SIG-M5 treated with dmso at 0.1 percent for 504 hours (cell line): ENCODE results near the gene DYDC2.
A peak's percentile ranks its signal among the peaks of the same experiment; 100 is the strongest.
"Not testable (repeated sequence)": the region's sequence is repeated elsewhere in the genome, so short reads cannot be mapped to it uniquely, and the experiment has no call there.

Source experiments
- DNase-seq: peaks from one replicate; lab custom pipeline; 2025; ENCODE audit not compliant: unreplicated experiment; lab: John Stamatoyannopoulos, UW

Gene DYDC2

GRCh38 chr10:80412486-80412885, 55.9 kb downstream of the DYDC2 start:
- DNase-seq = no peak

GRCh38 chr10:80413271-80413996, 56.9 kb downstream of the DYDC2 start:
- DNase-seq = peak; percentile 73

GRCh38 chr10:80414142-80414895, 57.7 kb downstream of the DYDC2 start:
- no peak for DNase-seq

- no peak for DNase-seq
Observed at GRCh38 chr10:80415734-80416478, 59.3 kb downstream of the DYDC2 start.

- no peak for DNase-seq
Observed at GRCh38 chr10:80416479-80417098, 60.0 kb downstream of the DYDC2 start.

- DNase-seq = not testable (repeated sequence)
Observed at GRCh38 chr10:80417256-80417655, 60.7 kb downstream of the DYDC2 start.
